Endothelial cell of umbilical vein (primary cell): ENCODE results near the gene TIPRL.

Experiments used
- EZH2 ChIP-seq: IDR thresholded peaks from 2 replicates; pipeline ENCODE4 v1.6.1; 2012; ENCODE audit warnings: borderline replicate concordance, low read depth, mild to moderate bottlenecking, moderate library complexity, low read length, inconsistent platforms; ENCODE audit not compliant: severe bottlenecking
- GATA2 ChIP-seq: IDR thresholded peaks from 2 replicates; pipeline ENCODE4 v1.7.0; 2011; ENCODE audit warnings: low read depth, mild to moderate bottlenecking, moderate library complexity, mixed read lengths, low read length; ENCODE audit not compliant: insufficient read length, insufficient read depth
- MYC ChIP-seq: IDR thresholded peaks from one replicate; pipeline ENCODE4 v1.6.1; 2011; ENCODE audit warnings: mild to moderate bottlenecking, low read depth, low read length
- POLR2AphosphoS5 ChIP-seq: IDR thresholded peaks from 2 replicates; pipeline ENCODE4 v1.6.1; 2012; ENCODE audit warnings: low read depth, mild to moderate bottlenecking, control low read depth, low read length, moderate library complexity; ENCODE audit not compliant: insufficient read depth
- TF ChIP-seq, protein P1 (sequence below), 2 donors: IDR thresholded peaks; 1 replicate in 1 of 2; 2 replicates in 1 of 2; pipeline ENCODE4 v1.5.1; 2011; ENCODE audit warnings: low read length in 2 of 2, mild to moderate bottlenecking in 2 of 2, moderate library complexity in 2 of 2, control low read depth in 1 of 2, inconsistent platforms in 1 of 2, low read depth in 1 of 2; ENCODE audit not compliant: insufficient read depth in 1 of 2; ENCODE audit errors: extremely low read depth in 1 of 2

DNA sequence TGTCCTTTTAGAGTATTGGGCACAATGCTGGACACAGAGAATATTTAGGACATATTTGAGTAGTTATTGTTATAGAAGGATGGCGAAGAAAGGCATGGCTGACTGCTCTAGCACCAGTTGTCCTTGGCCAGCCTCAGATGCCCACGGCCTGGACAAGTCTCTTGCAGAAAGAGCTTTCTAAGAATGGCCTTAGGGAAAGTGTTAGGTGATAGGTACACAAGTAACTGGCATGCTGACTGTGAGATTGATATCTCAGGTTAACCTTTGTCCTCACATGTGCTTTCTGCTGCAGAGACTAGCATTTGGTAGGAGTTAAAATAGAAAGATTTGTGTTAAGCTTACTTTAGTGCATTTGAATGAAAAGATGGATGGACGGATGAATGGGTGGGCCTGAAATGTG is 57.2 kb downstream of the TIPRL start:
- TF ChIP-seq, protein P1, sequence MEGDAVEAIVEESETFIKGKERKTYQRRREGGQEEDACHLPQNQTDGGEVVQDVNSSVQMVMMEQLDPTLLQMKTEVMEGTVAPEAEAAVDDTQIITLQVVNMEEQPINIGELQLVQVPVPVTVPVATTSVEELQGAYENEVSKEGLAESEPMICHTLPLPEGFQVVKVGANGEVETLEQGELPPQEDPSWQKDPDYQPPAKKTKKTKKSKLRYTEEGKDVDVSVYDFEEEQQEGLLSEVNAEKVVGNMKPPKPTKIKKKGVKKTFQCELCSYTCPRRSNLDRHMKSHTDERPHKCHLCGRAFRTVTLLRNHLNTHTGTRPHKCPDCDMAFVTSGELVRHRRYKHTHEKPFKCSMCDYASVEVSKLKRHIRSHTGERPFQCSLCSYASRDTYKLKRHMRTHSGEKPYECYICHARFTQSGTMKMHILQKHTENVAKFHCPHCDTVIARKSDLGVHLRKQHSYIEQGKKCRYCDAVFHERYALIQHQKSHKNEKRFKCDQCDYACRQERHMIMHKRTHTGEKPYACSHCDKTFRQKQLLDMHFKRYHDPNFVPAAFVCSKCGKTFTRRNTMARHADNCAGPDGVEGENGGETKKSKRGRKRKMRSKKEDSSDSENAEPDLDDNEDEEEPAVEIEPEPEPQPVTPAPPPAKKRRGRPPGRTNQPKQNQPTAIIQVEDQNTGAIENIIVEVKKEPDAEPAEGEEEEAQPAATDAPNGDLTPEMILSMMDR (IDR thresholded peaks at IDR 0.05; ENCODE audit: extremely low read depth in 1 of 2, insufficient read depth in 1 of 2, low read depth in 1 of 2, low read length in 2 of 2) = no peak
- no peak for TF ChIP-seq POLR2AphosphoS5
- no peak for TF ChIP-seq GATA2
- no peak for TF ChIP-seq MYC
- no peak for TF ChIP-seq EZH2
